ENCODE measurements around the gene LMO3.
"Not testable (repeated sequence)": the region's sequence is repeated elsewhere in the genome, so short reads cannot be mapped to it uniquely, and the experiment has no call there.

Gene LMO3

DNA sequence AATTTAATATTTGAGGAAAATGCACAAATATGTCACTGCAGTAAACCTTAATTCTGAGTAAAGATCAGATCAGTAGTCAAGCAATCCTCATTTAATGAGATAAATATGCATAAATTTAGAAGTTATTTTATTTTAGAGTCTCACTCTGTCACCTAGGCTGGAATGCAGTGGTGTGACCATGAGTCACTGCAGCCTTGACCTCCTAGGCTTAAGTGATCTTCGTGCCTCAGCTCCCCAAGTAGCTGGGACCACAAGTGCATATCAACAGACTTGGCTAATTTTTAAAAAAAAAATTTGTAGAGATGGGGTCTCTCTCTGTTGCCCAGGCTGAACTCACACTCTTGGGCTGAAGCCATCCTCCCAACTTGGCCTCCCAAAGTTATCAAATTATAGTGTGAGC lies 41.3 kb downstream of the LMO3 start:
- Histone ChIP-seq H3K27me3 (ENCODE audit: control insufficient read depth, insufficient read depth, low read length) (no peaks in the 10 kb centered on the region), H3K9me3 (ENCODE audit: control insufficient read depth, low read length) (no peaks in the 10 kb centered on the region), H3K4me3 (ENCODE audit: low read length) (no peak overlapping the region), H3K36me3 (ENCODE audit: control insufficient read depth, insufficient read depth, low read length) (no peaks in the 10 kb centered on the region), H3K9ac (ENCODE audit: low read length) (no peak overlapping the region), H3K4me1 (ENCODE audit: control insufficient read depth, insufficient read depth, low read length) (no peaks in the 10 kb centered on the region)

DNA sequence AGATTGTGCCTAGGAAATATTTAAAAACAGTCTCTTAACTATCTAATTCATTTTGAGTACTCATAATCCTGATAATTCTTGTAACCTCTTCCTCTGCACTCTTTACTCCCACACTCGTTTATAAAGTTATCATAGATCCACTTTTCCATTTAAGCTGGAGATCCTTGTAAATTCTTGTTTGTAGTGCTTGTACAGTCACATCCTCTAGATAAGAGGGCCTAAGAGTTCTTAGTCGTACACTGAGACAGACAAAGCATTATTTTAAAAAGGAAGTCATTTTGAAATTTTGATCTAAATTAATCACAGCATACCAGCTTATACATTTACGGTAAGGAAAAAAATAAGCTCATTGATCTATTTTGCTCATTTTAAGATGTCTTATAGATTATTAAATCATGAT lies 42.5 kb downstream of the LMO3 start:
- Histone ChIP-seq H3K27me3 (ENCODE audit: control insufficient read depth, insufficient read depth, low read length) (no peaks in the 10 kb centered on the region), H3K4me1 (ENCODE audit: control insufficient read depth, insufficient read depth, low read length) (no peaks in the 10 kb centered on the region), H3K4me3 (ENCODE audit: low read length) (no peak overlapping the region), H3K36me3 (ENCODE audit: control insufficient read depth, insufficient read depth, low read length) (no peaks in the 10 kb centered on the region), H3K9ac (ENCODE audit: low read length) (no peak overlapping the region), H3K9me3 (ENCODE audit: control insufficient read depth, low read length) (no peaks in the 10 kb centered on the region)

DNA sequence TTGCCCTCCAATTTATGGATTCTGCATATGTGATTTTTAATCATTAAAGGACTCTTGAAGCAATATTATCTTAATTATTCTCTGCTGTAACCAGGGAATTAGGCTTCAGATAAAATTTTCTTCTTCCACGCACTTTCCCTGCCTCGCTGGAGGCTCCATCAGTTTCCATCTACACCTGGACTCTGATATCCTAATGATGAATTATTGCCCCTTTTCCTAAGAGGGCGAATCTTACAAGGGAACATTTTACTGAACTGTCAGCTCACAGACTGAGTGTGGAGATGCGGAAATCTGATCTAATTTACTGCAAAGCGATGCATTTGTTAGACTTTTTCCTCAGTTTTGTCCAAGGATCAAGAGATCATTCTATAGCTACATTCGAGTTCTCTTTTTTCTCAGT lies 43.0 kb downstream of the LMO3 start:
- Histone ChIP-seq H3K4me3 (ENCODE audit: low read length) (no peak overlapping the region), H3K36me3 (ENCODE audit: control insufficient read depth, insufficient read depth, low read length) (no peaks in the 10 kb centered on the region), H3K9ac (ENCODE audit: low read length) (no peak overlapping the region), H3K27me3 (ENCODE audit: control insufficient read depth, insufficient read depth, low read length) (no peaks in the 10 kb centered on the region), H3K4me1 (ENCODE audit: control insufficient read depth, insufficient read depth, low read length) (no peaks in the 10 kb centered on the region), H3K9me3 (ENCODE audit: control insufficient read depth, low read length) (no peaks in the 10 kb centered on the region)

DNA sequence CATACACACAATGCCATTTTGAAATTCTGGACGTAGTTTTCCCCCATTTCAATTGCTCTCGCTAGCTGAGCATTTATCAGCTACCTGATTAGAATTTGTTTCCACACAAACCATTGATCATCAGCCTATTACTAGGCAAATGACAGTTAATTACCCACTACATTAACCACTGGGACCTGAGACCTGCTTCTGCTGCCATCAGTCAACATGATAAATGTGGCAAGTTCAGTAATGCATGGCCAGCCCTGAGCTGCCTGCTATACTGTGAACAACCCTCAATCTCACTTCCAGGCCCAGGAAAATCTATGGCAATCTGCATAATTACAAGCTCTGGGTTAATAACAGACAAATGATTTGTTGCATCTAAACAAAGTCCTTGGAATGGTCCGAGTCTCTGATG lies 43.5 kb downstream of the LMO3 start:
- Histone ChIP-seq H3K27me3 (ENCODE audit: control insufficient read depth, insufficient read depth, low read length) (no peaks in the 10 kb centered on the region), H3K9me3 (ENCODE audit: control insufficient read depth, low read length) (no peaks in the 10 kb centered on the region), H3K4me3 (ENCODE audit: low read length) (no peak overlapping the region), H3K9ac (ENCODE audit: low read length) (no peak overlapping the region), H3K4me1 (ENCODE audit: control insufficient read depth, insufficient read depth, low read length) (no peaks in the 10 kb centered on the region), H3K36me3 (ENCODE audit: control insufficient read depth, insufficient read depth, low read length) (no peaks in the 10 kb centered on the region)

DNA sequence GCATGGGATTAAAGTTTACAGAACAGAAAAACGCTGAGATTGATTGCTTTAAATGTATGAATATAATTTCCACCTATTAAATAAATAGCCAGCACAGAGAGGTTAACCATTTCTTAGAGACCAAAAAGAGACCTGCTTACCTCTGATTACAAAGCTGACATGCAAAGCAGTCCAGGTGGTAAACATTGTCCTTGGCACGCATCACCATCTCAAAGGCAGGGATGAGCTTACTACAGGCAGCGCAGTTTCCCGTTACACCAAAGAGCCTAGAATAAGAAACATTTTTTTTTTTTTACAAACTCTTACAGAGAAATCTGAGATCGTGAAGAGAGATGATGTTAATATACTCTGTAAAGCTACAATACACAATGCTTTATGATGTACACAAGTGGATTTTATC lies 45.7 kb downstream of the LMO3 start:
- Histone ChIP-seq H3K4me3 (ENCODE audit: low read length) (no peak overlapping the region), H3K27me3 (ENCODE audit: control insufficient read depth, insufficient read depth, low read length) (no peaks in the 10 kb centered on the region), H3K36me3 (ENCODE audit: control insufficient read depth, insufficient read depth, low read length) (no peaks in the 10 kb centered on the region), H3K9ac (ENCODE audit: low read length) (no peak overlapping the region), H3K9me3 (ENCODE audit: control insufficient read depth, low read length) (no peaks in the 10 kb centered on the region), H3K4me1 (ENCODE audit: control insufficient read depth, insufficient read depth, low read length) (no peaks in the 10 kb centered on the region)

DNA sequence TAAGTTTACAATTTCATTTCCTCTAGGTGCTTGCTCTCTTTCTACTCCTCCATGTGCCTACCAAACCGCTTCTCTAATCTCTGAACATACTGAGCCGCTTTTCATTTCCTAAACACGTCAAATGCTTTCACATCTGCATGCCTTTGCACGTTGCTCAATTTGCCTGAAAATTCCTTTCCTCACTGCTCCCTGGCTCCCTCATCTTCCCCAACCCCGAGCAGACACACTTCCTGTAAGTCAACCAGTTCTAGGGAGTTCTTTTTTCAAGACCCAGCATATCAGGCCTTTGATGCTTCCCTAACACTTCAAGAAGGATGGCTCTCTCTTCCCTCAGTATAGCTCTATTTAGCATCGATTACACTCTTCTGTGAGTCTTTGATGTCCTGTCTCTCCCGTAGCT lies 50.3 kb downstream of the LMO3 start:
- Histone ChIP-seq H3K36me3 (ENCODE audit: control insufficient read depth, insufficient read depth, low read length) (no peaks in the 10 kb centered on the region), H3K27me3 (ENCODE audit: control insufficient read depth, insufficient read depth, low read length) (no peaks in the 10 kb centered on the region), H3K9me3 (ENCODE audit: control insufficient read depth, low read length) (no peaks in the 10 kb centered on the region), H3K9ac (ENCODE audit: low read length) (no peak overlapping the region), H3K4me3 (ENCODE audit: low read length) (no peak overlapping the region), H3K4me1 (ENCODE audit: control insufficient read depth, insufficient read depth, low read length) (no peaks in the 10 kb centered on the region)

DNA sequence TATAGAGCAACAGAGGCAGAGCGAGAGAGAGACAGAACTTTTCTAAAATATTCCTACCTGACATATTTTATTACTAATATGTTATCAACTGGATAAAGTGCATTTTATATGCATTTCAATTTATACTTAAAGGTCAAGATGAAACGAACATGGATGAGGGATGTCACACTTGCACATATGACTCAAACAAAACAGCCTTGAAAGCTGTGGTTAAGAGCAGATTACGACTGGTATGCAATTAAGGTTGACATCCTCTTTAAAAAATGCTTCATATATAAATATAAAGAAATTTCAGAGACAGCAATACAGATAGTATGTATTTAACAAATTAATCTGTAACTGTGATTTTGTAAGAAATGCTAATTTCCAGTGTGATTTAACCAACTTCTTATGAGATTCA lies 52.5 kb downstream of the LMO3 start:
- H3K36me3 ChIP-seq (ENCODE audit: control insufficient read depth, insufficient read depth, low read length), result no peaks in the 10 kb centered on the region
- H3K9ac ChIP-seq (ENCODE audit: low read length), result no peak overlapping the region
- H3K4me1 ChIP-seq (ENCODE audit: control insufficient read depth, insufficient read depth, low read length), result no peaks in the 10 kb centered on the region
- no peak overlapping the region for H3K4me3 ChIP-seq (ENCODE audit: low read length)
- no peaks in the 10 kb centered on the region for H3K27me3 ChIP-seq (ENCODE audit: control insufficient read depth, insufficient read depth, low read length)
- H3K9me3 ChIP-seq (ENCODE audit: control insufficient read depth, low read length), result no peaks in the 10 kb centered on the region

DNA sequence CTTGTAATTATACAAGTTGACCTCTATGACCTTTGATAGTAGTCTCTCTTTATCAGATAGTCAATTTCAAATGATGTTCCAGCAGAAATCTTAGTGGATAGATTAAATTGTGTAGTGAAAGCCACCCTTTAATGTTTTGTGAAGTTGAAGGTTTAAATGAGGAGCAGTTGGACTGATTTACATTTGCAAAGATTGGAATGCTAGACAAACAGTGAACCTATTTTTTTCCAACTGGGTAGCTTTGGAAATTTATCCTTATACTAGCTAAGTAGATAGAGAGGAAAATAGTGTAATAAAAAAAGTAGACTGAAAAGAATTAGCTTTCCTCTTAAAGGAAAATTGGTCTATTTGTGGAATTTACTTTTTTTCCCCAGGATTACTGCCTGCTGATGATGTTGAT lies 53.7 kb downstream of the LMO3 start:
- no peaks in the 10 kb centered on the region for H3K9me3 ChIP-seq (ENCODE audit: control insufficient read depth, low read length)
- H3K4me3 ChIP-seq (ENCODE audit: low read length), result no peak overlapping the region
- no peaks in the 10 kb centered on the region for H3K4me1 ChIP-seq (ENCODE audit: control insufficient read depth, insufficient read depth, low read length)
- no peak overlapping the region for H3K9ac ChIP-seq (ENCODE audit: low read length)
- H3K36me3 ChIP-seq (ENCODE audit: control insufficient read depth, insufficient read depth, low read length), result no peaks in the 10 kb centered on the region
- no peaks in the 10 kb centered on the region for H3K27me3 ChIP-seq (ENCODE audit: control insufficient read depth, insufficient read depth, low read length)

DNA sequence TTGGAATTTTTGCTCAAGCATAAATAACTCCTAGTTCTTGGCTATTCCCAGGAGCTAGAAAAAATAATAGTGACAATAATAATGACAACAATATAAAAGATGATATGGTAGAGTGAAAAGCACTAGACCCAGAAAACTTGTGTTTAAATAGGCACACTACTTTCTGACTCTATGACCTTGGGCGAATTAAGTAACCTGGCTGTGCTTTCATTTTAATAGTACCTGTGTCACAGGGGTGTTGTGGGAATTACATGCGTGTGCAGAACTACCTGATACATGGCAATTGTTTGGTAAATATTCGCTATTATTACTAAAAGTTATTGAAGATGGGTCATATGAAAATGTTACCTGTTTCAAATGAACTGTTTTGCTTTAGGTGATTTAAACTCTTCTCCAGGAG lies 60.1 kb downstream of the LMO3 start:
- Histone ChIP-seq H3K4me3 (ENCODE audit: low read length) (no peak overlapping the region), H3K9me3 (ENCODE audit: control insufficient read depth, low read length) (no peaks in the 10 kb centered on the region), H3K36me3 (ENCODE audit: control insufficient read depth, insufficient read depth, low read length) (no peaks in the 10 kb centered on the region), H3K9ac (ENCODE audit: low read length) (no peak overlapping the region), H3K27me3 (ENCODE audit: control insufficient read depth, insufficient read depth, low read length) (no peaks in the 10 kb centered on the region), H3K4me1 (ENCODE audit: control insufficient read depth, insufficient read depth, low read length) (no peaks in the 10 kb centered on the region)

DNA sequence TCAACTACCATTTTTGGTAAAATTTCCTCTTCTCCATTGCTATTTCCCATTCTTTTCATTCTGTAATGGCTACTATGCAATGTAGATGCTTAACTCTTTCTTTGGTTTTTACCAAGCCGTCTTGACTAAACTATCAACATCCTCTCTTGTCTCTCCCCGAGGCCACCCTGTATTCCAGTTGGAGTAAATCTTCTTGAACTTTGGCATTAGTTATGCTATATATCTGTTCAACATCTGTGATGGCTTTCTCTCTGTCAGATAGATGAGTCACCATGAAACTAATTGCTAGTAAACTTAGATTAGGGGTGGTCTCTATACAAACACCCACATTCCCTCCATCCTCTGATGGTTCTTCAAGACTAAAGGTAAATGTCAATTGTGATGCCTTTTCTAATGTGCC lies 63.4 kb downstream of the LMO3 start:
- no peaks in the 10 kb centered on the region for H3K36me3 ChIP-seq (ENCODE audit: control insufficient read depth, insufficient read depth, low read length)
- no peaks in the 10 kb centered on the region for H3K4me1 ChIP-seq (ENCODE audit: control insufficient read depth, insufficient read depth, low read length)
- no peaks in the 10 kb centered on the region for H3K27me3 ChIP-seq (ENCODE audit: control insufficient read depth, insufficient read depth, low read length)
- H3K9ac ChIP-seq (ENCODE audit: low read length), result no peak overlapping the region
- H3K4me3 ChIP-seq (ENCODE audit: low read length), result no peak overlapping the region
- no peaks in the 10 kb centered on the region for H3K9me3 ChIP-seq (ENCODE audit: control insufficient read depth, low read length)

DNA sequence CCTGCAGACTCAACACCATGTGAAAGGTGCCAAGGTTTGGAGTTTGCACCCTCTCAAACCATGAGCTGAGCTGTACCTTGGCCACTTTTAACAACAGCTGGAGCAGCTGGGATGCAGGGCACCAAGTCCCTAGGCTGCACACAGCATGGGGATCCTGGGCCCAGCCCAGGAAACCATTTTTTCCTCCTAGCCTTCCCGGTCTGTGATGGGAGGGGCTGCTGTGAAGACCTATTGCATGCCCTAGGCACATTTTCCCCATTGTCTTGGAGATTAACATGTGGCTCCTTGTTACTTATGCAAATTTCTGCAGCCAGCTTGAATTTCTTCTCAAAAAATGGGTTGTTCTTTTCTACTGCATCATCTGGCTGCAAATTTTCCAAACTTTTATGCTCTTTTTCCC lies 68.3 kb downstream of the LMO3 start:
- not testable (repeated sequence) for H3K9me3 ChIP-seq (ENCODE audit: control insufficient read depth, low read length); H3K36me3 ChIP-seq (ENCODE audit: control insufficient read depth, insufficient read depth, low read length); H3K27me3 ChIP-seq (ENCODE audit: control insufficient read depth, insufficient read depth, low read length); H3K4me1 ChIP-seq (ENCODE audit: control insufficient read depth, insufficient read depth, low read length); H3K9ac ChIP-seq (ENCODE audit: low read length); H3K4me3 ChIP-seq (ENCODE audit: low read length)

DNA sequence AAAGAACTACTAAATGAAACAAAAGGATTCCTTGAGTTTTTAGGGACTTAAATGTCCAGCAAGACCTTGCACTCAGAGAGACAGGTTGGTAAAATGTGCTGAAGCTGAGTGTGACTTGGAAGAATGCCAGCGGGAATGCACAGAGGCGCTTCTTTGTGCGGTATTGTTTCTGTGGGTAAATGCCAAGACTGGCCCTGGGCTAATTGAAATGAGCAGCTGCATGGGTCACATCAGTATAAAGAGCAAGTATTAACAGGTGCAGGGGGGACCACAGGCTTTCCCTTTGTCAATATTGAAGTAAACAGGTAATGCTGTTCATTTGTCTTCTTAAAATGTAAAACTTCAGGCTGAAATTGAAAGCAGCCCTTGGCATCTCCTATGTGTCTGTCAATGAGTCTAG lies 74.3 kb downstream of the LMO3 start:
- Histone ChIP-seq H3K27me3 (ENCODE audit: control insufficient read depth, insufficient read depth, low read length) (no peaks in the 10 kb centered on the region), H3K9me3 (ENCODE audit: control insufficient read depth, low read length) (no peaks in the 10 kb centered on the region), H3K36me3 (ENCODE audit: control insufficient read depth, insufficient read depth, low read length) (no peaks in the 10 kb centered on the region)

DNA sequence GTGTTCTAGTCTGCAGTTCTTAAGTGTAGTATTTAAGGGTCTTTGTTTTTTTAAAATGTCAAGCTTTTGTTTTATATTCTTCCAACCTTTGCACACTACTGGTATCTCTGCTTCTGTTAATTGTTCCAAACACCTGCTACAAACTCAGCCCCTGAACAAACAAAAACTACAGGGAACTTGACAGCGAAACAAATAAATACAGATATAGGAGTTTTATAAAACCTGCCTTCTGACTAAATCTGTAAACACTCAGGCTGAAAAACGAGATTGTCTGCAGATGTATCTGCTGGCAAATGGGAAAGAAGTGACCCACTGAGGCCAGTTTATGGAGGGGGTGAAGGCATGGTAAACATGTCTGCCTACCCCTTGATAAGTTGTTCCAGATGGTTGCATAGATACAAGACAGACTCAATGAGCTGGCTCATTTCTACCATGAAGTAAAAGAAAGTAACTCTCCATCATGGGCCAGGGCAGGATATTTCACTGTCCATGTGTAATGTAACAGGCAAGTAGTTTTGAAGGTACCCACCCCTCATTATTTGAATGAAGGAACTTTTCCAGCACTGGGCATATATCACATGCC lies 75.6 kb downstream of the LMO3 start:
- Histone ChIP-seq H3K36me3 (ENCODE audit: control insufficient read depth, insufficient read depth, low read length) (no peaks in the 10 kb centered on the region), H3K27me3 (ENCODE audit: control insufficient read depth, insufficient read depth, low read length) (no peaks in the 10 kb centered on the region), H3K4me1 (ENCODE audit: control insufficient read depth, insufficient read depth, low read length) (no peaks in the 10 kb centered on the region), H3K4me3 (ENCODE audit: low read length) (no peak overlapping the region), H3K9ac (ENCODE audit: low read length) (no peak overlapping the region), H3K9me3 (ENCODE audit: control insufficient read depth, low read length) (no peaks in the 10 kb centered on the region)

More for the DNA sequence above, 74.3 kb downstream of the LMO3 start:
- no peaks in the 10 kb centered on the region for H3K4me1 ChIP-seq (ENCODE audit: control insufficient read depth, insufficient read depth, low read length)
- H3K9ac ChIP-seq (ENCODE audit: low read length), result no peak overlapping the region
- no peak overlapping the region for H3K4me3 ChIP-seq (ENCODE audit: low read length)

All from mucosa of stomach (tissue), 1 donor.